Measurements from ENCODE around the gene USP7. TPM values are rescaled to one million over a fixed set of nuclear protein-coding genes. Genes with fewer than 3 reads are reported as not detected.

USP7 gene
- total RNA-seq, 1 donor from 2014 or later: 55.3 TPM

- intact Hi-C loops (cut with DNase I): no loop called here
- H3K9me3 ChIP-seq: no peaks in the 10 kb centered on the region
Measured at GRCh38 chr16:8999800-9000199, 36.1 kb upstream of the USP7 start.

GRCh38 chr16:8998108-8998507, 34.4 kb upstream of the USP7 start:
- Histone ChIP-seq H3K9me3 (no peaks in the 10 kb centered on the region), H3K27me3 (no peaks in the 10 kb centered on the region), H3K4me3 (no peak overlapping the region), H3K4me1 (no peaks in the 10 kb centered on the region), H3K27ac (no peak overlapping the region), H3K36me3 (no peaks in the 10 kb centered on the region)
- DNase-seq (ENCODE audit: low spot score in 2 of 2): no peak
- intact Hi-C loops (cut with DNase I): no loop called here
- TF ChIP-seq CTCF (IDR thresholded peaks at IDR 0.05): no peak

More at GRCh38 chr16:8999800-9000199, 36.1 kb upstream of the USP7 start:
- H3K27ac ChIP-seq: no peak overlapping the region
- no peak for TF ChIP-seq CTCF (IDR thresholded peaks at IDR 0.05)
- H3K36me3 ChIP-seq: no peaks in the 10 kb centered on the region
- no peak overlapping the region for H3K4me3 ChIP-seq
- H3K27me3 ChIP-seq: no peaks in the 10 kb centered on the region
- no peaks in the 10 kb centered on the region for H3K4me1 ChIP-seq
- DNase-seq (ENCODE audit: low spot score in 2 of 2): no peak

GRCh38 chr16:8996891-8997290, 33.2 kb upstream of the USP7 start:
- Histone ChIP-seq H3K36me3 (no peaks in the 10 kb centered on the region), H3K4me1 (no peaks in the 10 kb centered on the region), H3K27ac (no peak overlapping the region), H3K4me3 (no peak overlapping the region), H3K27me3 (no peaks in the 10 kb centered on the region), H3K9me3 (no peaks in the 10 kb centered on the region)
- no peak for DNase-seq (ENCODE audit: low spot score in 2 of 2)
- TF ChIP-seq CTCF (IDR thresholded peaks at IDR 0.05): no peak
- intact Hi-C loops (cut with DNase I): no loop called here

- Histone ChIP-seq H3K9me3 (no peaks in the 10 kb centered on the region), H3K4me1 (no peaks in the 10 kb centered on the region), H3K27me3 (no peaks in the 10 kb centered on the region), H3K27ac (no peak overlapping the region), H3K4me3 (no peak overlapping the region), H3K36me3 (no peaks in the 10 kb centered on the region)
- DNase-seq (ENCODE audit: low spot score in 2 of 2): no peak
- TF ChIP-seq CTCF (IDR thresholded peaks at IDR 0.05): no peak
- intact Hi-C loops (cut with DNase I): no loop called here
Measured at GRCh38 chr16:8990445-8990844, 26.7 kb upstream of the USP7 start.

GRCh38 chr16:8989099-8989878, 25.6 kb upstream of the USP7 start:
- no peak for TF ChIP-seq CTCF (IDR thresholded peaks at IDR 0.05)
- no peak overlapping the region for H3K27ac ChIP-seq
- H3K9me3 ChIP-seq: no peaks in the 10 kb centered on the region
- no peak overlapping the region for H3K4me3 ChIP-seq
- no peak for DNase-seq (ENCODE audit: low spot score in 2 of 2)
- H3K36me3 ChIP-seq: no peaks in the 10 kb centered on the region
- intact Hi-C loops (cut with DNase I): no loop called here
- H3K27me3 ChIP-seq: no peaks in the 10 kb centered on the region
- H3K4me1 ChIP-seq: no peaks in the 10 kb centered on the region

All from ascending aorta (tissue), 2 donors.